ENCODE data around the gene CCP110.

DNA sequence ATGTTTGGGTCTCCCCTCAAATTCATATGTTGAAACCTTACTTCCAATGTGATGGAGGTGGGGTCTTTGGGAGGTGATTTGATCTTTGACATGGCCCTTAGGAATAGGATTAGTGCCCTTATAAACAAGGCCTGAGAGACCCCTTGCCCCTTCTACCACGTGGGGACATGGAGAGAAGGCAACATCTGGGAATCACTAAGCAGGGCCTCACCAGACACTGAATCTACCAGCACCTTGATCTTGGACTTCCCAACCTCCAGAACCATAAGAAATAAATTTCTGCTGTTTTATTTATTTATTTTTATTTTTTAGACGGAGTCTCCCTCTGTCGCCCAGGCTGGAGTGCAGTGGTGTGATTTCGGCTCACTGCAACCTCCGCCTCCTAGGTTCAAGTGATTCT lies 42.0 kb upstream of the CCP110 start:
- TF ChIP-seq POLR2A (IDR thresholded peaks at IDR 0.05; ENCODE audit: low read depth), result no peak
- TF ChIP-seq, protein P1, sequence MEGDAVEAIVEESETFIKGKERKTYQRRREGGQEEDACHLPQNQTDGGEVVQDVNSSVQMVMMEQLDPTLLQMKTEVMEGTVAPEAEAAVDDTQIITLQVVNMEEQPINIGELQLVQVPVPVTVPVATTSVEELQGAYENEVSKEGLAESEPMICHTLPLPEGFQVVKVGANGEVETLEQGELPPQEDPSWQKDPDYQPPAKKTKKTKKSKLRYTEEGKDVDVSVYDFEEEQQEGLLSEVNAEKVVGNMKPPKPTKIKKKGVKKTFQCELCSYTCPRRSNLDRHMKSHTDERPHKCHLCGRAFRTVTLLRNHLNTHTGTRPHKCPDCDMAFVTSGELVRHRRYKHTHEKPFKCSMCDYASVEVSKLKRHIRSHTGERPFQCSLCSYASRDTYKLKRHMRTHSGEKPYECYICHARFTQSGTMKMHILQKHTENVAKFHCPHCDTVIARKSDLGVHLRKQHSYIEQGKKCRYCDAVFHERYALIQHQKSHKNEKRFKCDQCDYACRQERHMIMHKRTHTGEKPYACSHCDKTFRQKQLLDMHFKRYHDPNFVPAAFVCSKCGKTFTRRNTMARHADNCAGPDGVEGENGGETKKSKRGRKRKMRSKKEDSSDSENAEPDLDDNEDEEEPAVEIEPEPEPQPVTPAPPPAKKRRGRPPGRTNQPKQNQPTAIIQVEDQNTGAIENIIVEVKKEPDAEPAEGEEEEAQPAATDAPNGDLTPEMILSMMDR (IDR thresholded peaks at IDR 0.05), result no peak
